GM18526 (cell line): ENCODE results near the gene SLC5A3.

Experiments
- POLR2A ChIP-seq: IDR thresholded peaks from 3 replicates; pipeline ENCODE4 v1.6.1; 2011; ENCODE audit not compliant: insufficient read length; ENCODE audit errors: extremely low read depth

SLC5A3 gene

DNA sequence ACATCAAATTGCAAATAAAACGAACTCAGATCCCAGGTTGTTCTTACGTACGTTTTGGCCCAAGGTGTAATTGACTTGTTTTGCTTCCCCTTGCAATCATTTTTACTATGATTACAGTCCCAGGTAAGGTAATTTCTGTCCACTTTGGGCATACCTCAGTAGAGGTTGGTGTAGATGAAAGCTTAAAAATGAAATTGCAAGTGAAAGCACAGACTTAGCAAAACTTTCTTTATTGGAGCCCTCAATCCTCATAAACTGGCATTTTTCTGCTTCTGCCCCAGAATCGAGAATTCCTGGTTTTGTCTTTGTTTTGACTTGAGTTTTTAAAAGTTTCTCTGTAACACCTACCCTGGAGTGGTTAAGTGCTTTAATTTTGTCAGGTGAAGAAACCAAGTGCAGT lies 9.4 kb downstream of the SLC5A3 start:
- no peak for TF ChIP-seq POLR2A

DNA sequence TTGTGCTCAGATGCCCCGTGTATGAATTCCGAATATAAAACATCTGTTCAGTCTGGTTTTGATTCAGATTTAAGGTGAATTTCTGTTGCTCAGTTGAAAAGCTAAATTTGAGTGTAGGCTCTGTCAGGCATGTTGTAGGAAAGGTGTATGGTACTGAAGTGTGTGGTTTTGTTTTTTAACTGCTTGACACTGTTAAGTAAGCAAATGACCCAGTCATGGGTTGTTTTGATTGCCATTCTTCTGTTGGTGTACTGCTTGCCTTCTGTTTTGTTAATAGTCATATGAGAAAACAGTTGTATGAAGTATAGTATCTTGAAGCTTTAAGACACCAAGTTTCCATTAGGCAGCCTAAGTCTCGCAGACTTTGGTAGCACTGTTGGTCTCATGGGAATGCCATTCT lies 10.0 kb downstream of the SLC5A3 start:
- no peak for TF ChIP-seq POLR2A

DNA sequence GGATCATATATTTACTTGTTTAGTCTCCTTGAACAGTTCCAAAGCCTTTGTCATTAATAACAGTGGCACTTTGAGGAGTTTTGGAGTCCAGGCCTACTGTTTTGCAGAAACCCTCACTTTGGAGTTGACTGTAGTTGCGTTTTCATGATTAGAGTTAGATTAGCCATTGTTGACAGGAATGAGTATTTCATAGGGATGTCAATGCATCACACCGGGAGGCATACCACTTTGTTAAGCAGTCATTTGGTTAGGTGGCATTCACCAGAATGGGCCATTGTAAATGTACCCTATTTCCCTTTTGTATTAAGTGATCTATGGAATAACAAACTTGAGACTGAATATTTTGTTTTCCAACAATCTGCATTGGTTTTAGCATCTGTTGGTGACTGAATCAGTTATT lies 11.8 kb downstream of the SLC5A3 start:
- TF ChIP-seq POLR2A = no peak

DNA sequence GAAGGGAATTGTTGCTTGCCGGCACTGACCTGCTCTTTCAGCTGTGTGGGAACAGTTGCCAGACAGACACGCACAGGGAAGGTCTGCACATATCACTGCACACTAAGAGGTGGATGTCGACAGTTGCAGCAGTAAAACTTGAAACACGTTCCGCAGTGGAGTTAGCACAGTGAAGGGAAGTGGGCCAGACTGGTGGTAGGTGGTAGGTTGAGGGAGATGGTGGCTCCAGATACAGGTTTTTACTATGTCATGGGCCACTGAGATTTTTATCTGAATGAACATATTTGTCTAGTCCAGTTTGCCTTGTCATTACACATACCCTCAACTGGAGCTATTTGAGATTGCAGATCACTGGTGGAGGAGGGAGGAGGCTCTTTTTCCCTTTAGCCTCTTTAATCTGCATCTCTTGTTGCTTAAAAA lies 13.5 kb downstream of the SLC5A3 start:
- no peak for TF ChIP-seq POLR2A

DNA sequence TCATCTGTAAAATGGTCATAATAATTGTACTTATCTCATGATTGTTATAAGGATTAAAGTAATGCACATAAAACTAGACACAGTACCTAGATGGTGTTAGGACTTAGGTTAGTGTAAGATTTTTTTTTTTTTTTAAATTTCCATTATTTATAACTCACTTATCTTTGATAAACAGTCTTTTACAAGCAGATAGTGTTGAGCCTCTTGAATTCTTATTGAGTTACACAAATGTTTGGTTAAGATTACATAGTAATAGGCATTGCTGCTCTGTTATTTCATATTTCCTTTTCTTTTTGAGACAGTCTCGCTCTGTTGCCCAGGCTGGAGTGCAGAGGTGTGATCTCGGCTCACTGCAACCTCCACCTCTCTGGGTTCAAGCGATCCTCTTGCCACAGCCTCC lies 15.4 kb downstream of the SLC5A3 start:
- TF ChIP-seq POLR2A = no peak

DNA sequence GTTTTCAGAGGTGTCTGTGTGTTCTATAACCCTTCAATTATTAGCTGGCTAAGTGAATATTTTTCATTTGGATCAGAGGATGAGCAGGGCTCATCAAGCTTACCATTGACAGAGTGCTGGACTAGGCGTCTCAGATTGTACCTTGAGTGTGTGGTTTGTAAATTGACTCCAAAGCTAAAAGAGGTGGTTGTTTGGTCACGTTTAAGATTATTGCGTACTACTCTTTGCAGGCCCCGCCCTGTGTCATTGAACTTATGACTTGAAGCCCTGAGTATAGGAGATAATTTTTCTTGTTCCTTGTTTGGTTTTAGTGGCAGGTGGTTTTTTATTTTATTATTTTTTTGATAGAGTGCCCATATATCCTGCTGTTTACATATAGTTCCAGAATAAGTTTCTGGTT lies 17.7 kb downstream of the SLC5A3 start:
- no peak for TF ChIP-seq POLR2A

DNA sequence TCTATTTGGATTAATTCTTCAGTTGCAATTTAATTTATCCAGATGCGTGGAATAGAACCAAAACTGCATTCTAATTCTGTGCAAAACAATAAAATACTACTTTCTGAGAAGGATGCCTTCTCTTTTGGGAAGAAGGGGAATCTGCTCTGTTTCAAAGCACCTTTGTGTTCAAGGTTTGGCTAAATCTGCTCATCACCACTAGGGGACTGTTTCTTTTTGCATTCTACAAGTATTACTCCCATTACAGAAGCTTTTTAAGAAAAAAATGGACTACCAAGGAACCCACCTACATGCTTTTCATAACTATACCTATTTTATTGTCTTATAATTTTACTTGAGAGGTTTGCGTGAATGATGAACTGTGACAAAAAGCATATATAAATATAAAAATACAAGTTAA lies 18.2 kb downstream of the SLC5A3 start:
- TF ChIP-seq POLR2A = no peak

DNA sequence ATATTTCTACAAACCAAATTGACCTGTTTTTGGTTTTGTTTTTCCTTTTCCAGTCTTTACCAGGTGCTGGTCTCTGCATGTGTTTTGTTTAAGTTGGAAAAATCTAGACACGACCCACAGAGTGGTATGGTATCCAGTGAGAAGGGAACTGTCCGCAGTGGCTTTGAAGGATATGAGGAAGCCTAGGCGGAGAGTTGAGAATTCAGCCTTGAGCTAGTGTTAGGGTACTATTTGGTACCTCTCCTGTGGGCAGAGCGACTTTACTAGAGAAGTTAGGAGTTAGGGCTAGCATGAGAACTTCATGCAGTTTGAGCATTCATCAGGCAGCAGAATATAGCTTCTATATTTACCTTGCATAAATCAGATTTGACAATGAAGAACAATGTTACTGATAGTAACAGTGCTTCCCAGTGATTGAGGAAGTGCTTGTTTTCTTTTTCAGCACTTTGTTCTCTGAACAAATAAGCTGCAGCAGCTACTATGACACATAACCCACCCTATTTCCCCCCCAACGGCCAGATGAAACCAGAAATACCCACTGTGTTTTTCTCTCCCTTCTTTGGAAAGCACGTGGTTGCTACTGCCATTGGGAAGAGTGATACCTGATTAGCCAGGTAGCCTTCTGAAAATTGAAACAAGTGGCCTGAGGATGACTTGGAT lies 19.0 kb downstream of the SLC5A3 start:
- TF ChIP-seq POLR2A = no peak

DNA sequence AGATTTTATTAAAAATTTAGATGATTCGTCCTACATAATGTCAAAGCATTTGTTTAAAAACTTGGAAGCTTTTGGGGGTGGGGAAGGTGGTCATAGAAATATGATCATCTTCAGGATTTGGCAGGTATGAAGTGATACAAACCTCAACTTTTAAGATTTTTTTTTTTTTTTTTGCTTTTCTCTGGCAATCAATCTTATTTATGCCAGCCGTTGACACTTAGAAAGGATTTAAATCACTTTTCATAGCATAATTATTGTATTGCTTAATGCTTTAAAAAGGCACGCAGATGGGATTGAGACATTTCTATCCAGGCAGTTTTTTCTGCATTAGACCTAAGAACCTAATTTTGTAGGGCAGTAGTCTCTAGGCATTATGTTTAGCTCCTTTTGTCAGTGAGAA lies 19.7 kb downstream of the SLC5A3 start:
- no peak for TF ChIP-seq POLR2A

DNA sequence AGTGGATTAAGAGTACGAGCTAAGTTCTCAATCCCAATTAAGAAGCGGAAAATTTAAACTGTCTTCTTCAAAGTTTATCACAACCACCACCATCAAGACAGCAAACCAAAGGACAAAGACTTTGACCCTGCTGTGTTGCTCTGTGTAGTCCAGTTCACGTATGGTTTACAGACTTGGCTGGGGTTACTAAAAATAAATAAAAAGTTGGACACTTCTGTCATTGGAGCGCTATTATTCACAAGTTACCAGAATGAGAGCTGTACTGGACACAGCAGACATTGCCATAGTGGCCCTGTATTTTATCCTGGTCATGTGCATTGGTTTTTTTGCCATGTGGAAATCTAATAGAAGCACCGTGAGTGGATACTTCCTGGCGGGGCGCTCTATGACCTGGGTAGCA lies 21.6 kb downstream of the SLC5A3 start:
- TF ChIP-seq POLR2A = no peak

DNA sequence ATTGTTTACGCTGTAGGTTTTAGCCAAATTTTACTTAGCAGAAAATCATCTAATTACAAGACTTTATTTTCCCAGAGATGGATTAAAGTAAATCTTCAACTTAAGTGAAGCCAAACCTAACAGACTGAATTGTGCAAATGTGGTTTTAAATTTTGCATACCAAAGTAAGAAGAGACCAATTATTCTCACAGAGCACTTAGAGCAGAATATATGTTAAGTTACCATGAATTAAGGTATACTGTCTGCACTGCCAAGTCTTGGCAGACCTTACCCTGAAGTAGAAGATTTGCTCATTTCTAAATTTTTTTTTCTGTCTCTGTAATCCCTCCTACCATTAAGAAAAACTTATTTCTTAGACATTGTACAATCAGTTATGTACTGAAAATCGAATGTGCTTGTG lies 24.1 kb downstream of the SLC5A3 start:
- no peak for TF ChIP-seq POLR2A

DNA sequence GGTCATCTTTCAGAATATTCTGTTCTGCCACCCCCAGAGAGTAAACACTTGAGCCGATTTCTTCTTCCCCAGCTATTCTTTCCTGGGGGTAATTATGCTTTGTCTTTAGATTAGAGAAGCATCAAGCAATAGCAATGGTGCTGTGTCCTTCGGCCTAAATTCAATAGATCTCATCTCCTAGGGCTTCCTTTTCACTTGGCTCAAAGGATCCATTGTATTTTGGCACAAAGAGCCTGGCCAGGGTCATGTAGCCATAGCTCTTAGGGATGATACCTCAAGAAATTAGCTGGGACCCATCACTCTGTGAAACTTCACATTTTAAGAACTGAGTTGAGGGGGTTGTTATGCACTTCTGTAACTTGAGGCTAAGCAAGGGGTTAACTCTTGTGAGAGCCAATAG lies 27.0 kb downstream of the SLC5A3 start:
- no peak for TF ChIP-seq POLR2A

DNA sequence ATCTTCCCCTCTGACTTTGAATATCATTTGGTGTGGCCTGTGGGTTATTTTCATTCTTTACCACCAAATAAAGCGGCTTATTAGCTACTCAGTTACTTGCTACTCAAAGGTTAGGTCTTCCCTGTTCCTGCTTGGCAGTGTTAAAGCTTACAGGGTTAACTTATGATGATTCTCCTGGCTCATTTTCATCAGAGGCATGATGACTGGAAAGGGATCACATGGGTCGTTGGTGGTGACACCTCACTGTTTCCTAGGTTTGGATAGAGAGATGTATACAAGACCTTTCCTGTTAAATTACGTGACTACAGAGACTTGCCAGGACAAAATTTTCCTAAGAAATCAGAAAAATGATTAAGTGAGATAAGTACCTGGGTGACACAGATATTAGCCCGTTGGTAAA lies 27.4 kb downstream of the SLC5A3 start:
- no peak for TF ChIP-seq POLR2A

DNA sequence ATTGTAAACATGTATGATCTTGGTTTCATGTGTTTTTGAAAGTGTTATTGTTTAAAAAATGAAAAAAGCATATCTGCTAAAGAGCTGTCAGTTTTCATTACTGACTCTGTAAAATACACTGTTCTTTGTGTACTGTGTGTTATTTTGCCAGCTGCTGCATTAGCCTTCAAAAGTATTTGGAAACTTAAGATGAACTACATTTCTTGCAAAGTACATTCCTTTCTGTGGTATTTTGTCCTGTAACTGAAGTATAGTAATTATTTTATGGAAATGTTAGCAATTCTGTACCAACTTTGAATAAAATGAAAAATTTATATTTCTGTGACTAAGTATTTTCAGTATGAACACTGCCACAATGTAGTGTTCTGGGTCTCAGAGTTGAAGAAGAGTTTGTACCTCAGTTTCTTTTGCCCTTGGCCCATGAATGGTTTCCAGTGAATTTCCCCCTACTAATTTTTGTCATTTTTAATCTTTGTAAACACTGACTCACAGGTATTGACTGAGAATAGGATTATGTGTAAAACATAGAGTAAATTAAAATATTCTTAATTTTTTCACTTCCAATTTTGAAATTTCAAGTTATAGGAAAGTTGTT lies 32.7 kb downstream of the SLC5A3 start:
- no peak for TF ChIP-seq POLR2A

DNA sequence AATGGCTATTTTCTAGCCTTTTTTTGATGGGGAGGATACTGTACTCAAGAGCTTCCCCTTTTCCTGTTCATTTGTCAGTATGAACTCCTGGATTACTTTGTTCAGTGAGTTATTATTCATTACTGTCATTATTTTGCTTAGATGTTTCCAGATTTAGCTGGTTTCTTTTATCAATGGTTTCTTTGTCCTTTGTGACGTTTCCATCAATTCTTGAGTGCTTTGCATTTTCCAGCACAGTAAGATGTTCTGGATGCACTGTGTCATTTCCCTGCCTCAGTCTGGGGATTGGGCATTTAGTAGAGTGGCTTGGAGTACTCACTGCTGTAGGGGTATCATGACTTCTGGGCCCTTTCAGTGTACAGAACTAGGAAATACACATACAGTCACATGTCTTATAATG lies 34.2 kb downstream of the SLC5A3 start:
- TF ChIP-seq POLR2A = no peak

DNA sequence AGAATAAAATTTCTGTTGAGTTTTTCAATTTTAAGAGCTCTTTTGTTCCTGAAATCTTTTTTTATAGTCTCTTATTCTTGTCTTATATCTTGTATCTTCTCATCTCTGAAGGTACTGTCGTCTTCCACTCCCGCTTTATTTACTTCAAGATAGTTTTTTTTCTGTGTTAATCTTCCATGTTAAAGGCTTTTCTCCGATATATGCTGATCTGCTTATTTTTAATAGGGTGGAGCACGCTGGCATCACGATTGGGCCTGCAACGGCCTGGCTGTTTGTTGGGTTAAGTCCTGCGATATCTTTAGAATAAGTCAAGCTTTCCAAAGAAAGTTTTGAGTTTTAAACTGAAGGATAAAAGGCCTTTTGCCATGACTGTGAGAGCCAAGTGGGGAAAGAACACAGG lies 35.7 kb downstream of the SLC5A3 start:
- TF ChIP-seq POLR2A = no peak

DNA sequence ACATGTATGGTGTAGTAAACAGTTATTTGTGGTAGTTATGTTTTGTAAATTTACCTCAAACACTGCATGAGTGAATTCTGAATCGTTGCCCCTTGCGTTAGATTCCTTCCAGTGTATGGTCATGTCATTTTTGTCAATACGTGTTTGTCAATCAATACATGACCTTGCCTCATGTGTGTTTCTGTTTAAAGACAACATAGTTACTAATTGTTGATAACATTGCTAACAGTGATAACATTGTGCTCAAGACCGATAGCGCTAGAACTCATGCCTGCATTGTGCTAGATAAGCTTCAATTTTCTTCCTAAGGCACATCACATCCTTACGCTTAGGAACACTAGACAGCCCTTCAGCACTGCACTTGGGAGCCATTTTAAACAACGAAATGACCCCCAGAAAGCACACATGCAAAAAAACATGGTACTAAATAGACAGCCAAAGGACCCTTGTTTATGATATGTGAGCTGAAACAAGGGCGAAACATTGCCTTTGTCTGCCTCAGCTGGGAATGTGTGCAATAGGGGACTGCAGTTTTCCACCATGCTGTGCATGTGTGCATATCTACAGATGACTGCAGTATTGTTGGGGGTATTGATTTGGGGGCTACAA lies 37.3 kb downstream of the SLC5A3 start:
- TF ChIP-seq POLR2A = no peak
